H1 (cell line): ENCODE measurements around the gene MAN2C1. TPM values are rescaled to one million over a fixed set of nuclear protein-coding genes. Genes with fewer than 3 reads are reported as not detected.

Experiments
- CTCF ChIA-PET: fragments of 300-600 bp; sonication (Branson Sonifier 250); formaldehyde crosslinking; loops from one replicate; lab custom pipeline; 2021; ENCODE audit not compliant: partially characterized antibody; lab: Charles Lee
- POLR2A ChIA-PET: fragments of 300-600 bp; sonication (Branson Sonifier 250); formaldehyde crosslinking; loops from one replicate; lab custom pipeline; 2021; ENCODE audit warnings: inconsistent platforms; ENCODE audit not compliant: partially characterized antibody; lab: Charles Lee
- DNase-seq, 2 experiments: peaks; one replicate each; pipeline versions ENCODE4 v3.0.0 to v3.0.0-alpha.2; 2010 to 2022; ENCODE audit warnings: low spot score in 2 of 2, low read depth in 1 of 2, mixed read lengths in 1 of 2
- FAIRE-seq: peaks from 2 replicates; lab custom pipeline; 2011; peaks lifted over from hg19 to GRCh38; lab: Jason Lieb, UNC
- H2AFZ ChIP-seq: 2 replicates; pipeline ENCODE4 v1.8.1; 2012; ENCODE audit warnings: low read length, inconsistent platforms
- H2AK5ac ChIP-seq: 2 replicates; pipeline ENCODE4 v1.6.1; 2013; ENCODE audit warnings: low read depth, low read length
- H2BK120ac ChIP-seq: replicated peaks from 2 replicates; pipeline ENCODE3; 2013; ENCODE audit warnings: low read depth, low read length, inconsistent platforms
- H2BK12ac ChIP-seq: 2 replicates; pipeline ENCODE4 v1.6.1; 2013; ENCODE audit warnings: low read depth, low read length
- H2BK15ac ChIP-seq: 2 replicates; pipeline ENCODE4 v1.6.1; 2013; ENCODE audit warnings: low read length
- H2BK20ac ChIP-seq: 2 replicates; pipeline ENCODE4 v1.6.1; 2013; ENCODE audit warnings: low read length
- H2BK5ac ChIP-seq: 2 replicates; pipeline ENCODE4 v1.6.1; 2013; ENCODE audit warnings: low read depth, low read length
- H3K14ac ChIP-seq: 2 replicates; pipeline ENCODE4 v1.6.1; 2013; ENCODE audit warnings: inconsistent platforms; ENCODE audit not compliant: insufficient read length
- H3K18ac ChIP-seq: 2 replicates; pipeline ENCODE4 v1.6.1; 2013; ENCODE audit warnings: low read length; ENCODE audit errors: extremely low read depth
- H3K23ac ChIP-seq: 2 replicates; pipeline ENCODE4 v1.6.1; 2013; ENCODE audit warnings: inconsistent platforms; ENCODE audit not compliant: insufficient read length
- H3K23me2 ChIP-seq: 2 replicates; pipeline ENCODE4 v1.6.1; 2013; ENCODE audit warnings: low read depth, low read length
- H3K27ac ChIP-seq: 2 replicates; pipeline ENCODE4 v1.6.1; 2011; ENCODE audit warnings: low read depth, low read length, inconsistent platforms
- H3K27me3 ChIP-seq, 4 experiments: replicated peaks in 1 of 4; 1 replicate in 1 of 4; 2 replicates in 3 of 4; pipeline versions ENCODE4 v1.6.1 to v1.8.1; 2011 to 2013; ENCODE audit warnings: low read length in 3 of 4, mild to moderate bottlenecking in 3 of 4, inconsistent platforms in 2 of 4, mixed read lengths in 2 of 4, moderate library complexity in 1 of 4; ENCODE audit not compliant: control insufficient read depth in 3 of 4, insufficient read depth in 3 of 4; ENCODE audit errors: extremely low read depth in 1 of 4
- H3K36me3 ChIP-seq, 4 experiments: 2 replicates each; pipeline versions ENCODE4 v1.6.1 to v1.8.1; 2011 to 2013; ENCODE audit warnings: mild to moderate bottlenecking in 4 of 4, low read length in 3 of 4, moderate library complexity in 2 of 4, control low read depth in 1 of 4, inconsistent platforms in 1 of 4; ENCODE audit not compliant: insufficient read depth in 4 of 4, control insufficient read depth in 2 of 4
- H3K4ac ChIP-seq: replicated peaks from 2 replicates; pipeline ENCODE3; 2013; ENCODE audit warnings: low read length, low read depth, mixed read lengths, inconsistent platforms; ENCODE audit not compliant: insufficient read length
- H3K4me1 ChIP-seq, 4 experiments: replicated peaks in 1 of 4; 1 replicate in 1 of 4; 2 replicates in 3 of 4; pipeline versions ENCODE4 v1.6.1 to v1.8.1; 2011 to 2013; ENCODE audit warnings: low read length in 3 of 4, inconsistent platforms in 2 of 4, mixed read lengths in 1 of 4; ENCODE audit not compliant: insufficient read depth in 4 of 4, control insufficient read depth in 3 of 4
- H3K4me2 ChIP-seq, 2 experiments: 2 replicates each; pipeline versions ENCODE4 v1.6.1 to v1.8.1; 2011 to 2013; ENCODE audit warnings: low read depth in 2 of 2, low read length in 2 of 2, control low read depth in 1 of 2, inconsistent platforms in 1 of 2, mild to moderate bottlenecking in 1 of 2; ENCODE audit not compliant: insufficient read depth in 1 of 2
- H3K4me3 ChIP-seq, 4 experiments: fragments of 200-600, 300-600 bp in 1 of 4; sonication (generic), shearing (Covaris generic), sonication (Bioruptor Twin) in 1 of 4; 2 replicates each; pipeline versions ENCODE4 v1.5.1 to v1.8.1; 2011 to 2016; ENCODE audit warnings: low read length in 4 of 4, low read depth in 3 of 4, control low read depth in 2 of 4, inconsistent platforms in 2 of 4, mild to moderate bottlenecking in 2 of 4, mixed read lengths in 1 of 4, moderate library complexity in 1 of 4; ENCODE audit not compliant: insufficient read depth in 2 of 4; ENCODE audit errors: extremely low read depth in 1 of 4
- H3K56ac ChIP-seq: replicated peaks from 2 replicates; pipeline ENCODE3; 2013; ENCODE audit warnings: low read depth, mild to moderate bottlenecking, mixed read lengths, low read length, inconsistent platforms; ENCODE audit not compliant: insufficient read length
- H3K79me1 ChIP-seq: 2 replicates; pipeline ENCODE4 v1.6.1; 2013; ENCODE audit warnings: low read depth, low read length, control low read depth
- H3K79me2 ChIP-seq, 2 experiments: 2 replicates each; pipeline versions ENCODE4 v1.6.1 to v1.8.1; 2012 to 2013; ENCODE audit warnings: low read length in 2 of 2, mild to moderate bottlenecking in 2 of 2, inconsistent platforms in 1 of 2; ENCODE audit not compliant: insufficient read depth in 2 of 2, control insufficient read depth in 1 of 2
- H3K9ac ChIP-seq, 4 experiments: replicated peaks in 1 of 4; 1 replicate in 1 of 4; 2 replicates in 3 of 4; pipeline versions ENCODE4 v1.6.1 to v1.8.1; 2011 to 2013; ENCODE audit warnings: low read depth in 3 of 4, low read length in 3 of 4, control low read depth in 2 of 4, mild to moderate bottlenecking in 2 of 4, moderate library complexity in 2 of 4, inconsistent platforms in 1 of 4; ENCODE audit errors: extremely low read depth in 1 of 4
- H3K9me3 ChIP-seq, 2 experiments: 2 replicates each; pipeline versions ENCODE4 v1.6.1 to v1.8.1; 2012 to 2013; ENCODE audit warnings: mild to moderate bottlenecking in 2 of 2, moderate library complexity in 2 of 2, control low read depth in 1 of 2, inconsistent platforms in 1 of 2, low read depth in 1 of 2, low read length in 1 of 2, mixed read lengths in 1 of 2; ENCODE audit not compliant: insufficient read depth in 2 of 2
- H4K20me1 ChIP-seq, 2 experiments: replicated peaks in 1 of 2; 2 replicates each; pipeline versions ENCODE3 to v1.8.1; 2011 to 2013; ENCODE audit warnings: inconsistent platforms in 2 of 2, low read length in 2 of 2, mild to moderate bottlenecking in 1 of 2; ENCODE audit not compliant: insufficient read depth in 2 of 2, control insufficient read depth in 1 of 2
- H4K5ac ChIP-seq: 2 replicates; pipeline ENCODE4 v1.6.1; 2013; ENCODE audit warnings: low read length, low read depth, mixed read lengths, inconsistent platforms; ENCODE audit not compliant: insufficient read length
- H4K8ac ChIP-seq: 2 replicates; pipeline ENCODE4 v1.8.0; 2013; ENCODE audit warnings: mild to moderate bottlenecking, moderate library complexity, low read length, inconsistent platforms; ENCODE audit not compliant: insufficient read depth; ENCODE audit errors: extremely low read depth
- H4K91ac ChIP-seq: replicated peaks from 2 replicates; pipeline ENCODE3; 2013; ENCODE audit warnings: low read length, mixed read lengths, inconsistent platforms; ENCODE audit not compliant: insufficient read length
- EZH2 ChIP-seq: fragments of 200-600 bp; sonication (generic); IDR thresholded peaks from 2 replicates; pipeline ENCODE4 v1.7.1; 2012; ENCODE audit warnings: low read depth, mild to moderate bottlenecking, moderate library complexity, low read length, inconsistent platforms; ENCODE audit not compliant: severe bottlenecking
- JUND ChIP-seq: IDR thresholded peaks from 2 replicates; pipeline ENCODE4 v1.6.1; 2011; ENCODE audit warnings: mild to moderate bottlenecking, improper control_type of control experiment, low read length
- KDM1A ChIP-seq: fragments of 200-600, 300-600 bp; sonication (generic); IDR thresholded peaks from 2 replicates; pipeline ENCODE4 v1.7.1; 2016; ENCODE audit warnings: mild to moderate bottlenecking, low read length, borderline replicate concordance
- POLR2A ChIP-seq, 2 experiments: IDR thresholded peaks; 1 replicate in 1 of 2; 2 replicates in 1 of 2; pipeline ENCODE4 v1.6.1; 2011; ENCODE audit warnings: low read depth in 2 of 2, low read length in 2 of 2, mild to moderate bottlenecking in 2 of 2; ENCODE audit errors: control extremely low read depth in 1 of 2
- RFX5 ChIP-seq: IDR thresholded peaks from 2 replicates; pipeline ENCODE4 v1.6.1; 2011; ENCODE audit warnings: low read depth, low read length, improper control_type of control experiment, borderline replicate concordance
- RNF2 ChIP-seq: fragments of 200-900, 300-1000 bp; sonication (generic); IDR thresholded peaks from 2 replicates; pipeline ENCODE4 v1.7.1; 2016; ENCODE audit warnings: borderline replicate concordance, low read depth, mild to moderate bottlenecking, antibody characterized with exemption, low read length; ENCODE audit not compliant: poor library complexity, severe bottlenecking; ENCODE audit errors: missing control alignments
- TEAD4 ChIP-seq: IDR thresholded peaks from 2 replicates; pipeline ENCODE4 v1.6.1; 2012; ENCODE audit warnings: low read depth, low read length, inconsistent platforms, mixed read lengths
- WGBS, 2 experiments: shearing (Covaris generic) in 1 of 2; methylation state at CpG; one replicate each; pipeline versions ENCODE4 v1.1.6 to v1.1.7; 2013 to 2015; ENCODE audit warnings: low lambda C conversion rate in 2 of 2, mixed read lengths in 2 of 2, inconsistent platforms in 1 of 2, low coverage in 1 of 2, missing lambda C conversion rate in 1 of 2; ENCODE audit not compliant: insufficient replicate concordance in 2 of 2, insufficient coverage in 1 of 2, insufficient read length in 1 of 2; ENCODE audit errors: extremely low coverage in 1 of 2, missing lambda C conversion rate in 1 of 2; 5-methylcytosine and 5-hydroxymethylcytosine counted together
- polyA plus RNA-seq, 7 experiments: library from polyadenylated mRNA; depleted of rRNA in 3 of 7; stranded (reverse) in 5 of 7; unstranded in 2 of 7; fragments of >200 nt in 5 of 7; fragments of 200-250 nt in 2 of 7; gene quantifications; 1 replicate in 5 of 7; 2 replicates in 1 of 7; 4 replicates in 1 of 7; pipeline versions ENCODE4 v1.2.1 to v1.2.3, GENCODE V29; 2011 to 2013; ENCODE audit warnings: missing spikeins in 2 of 7, mixed read lengths in 2 of 7
- total RNA-seq: library from RNA; stranded (reverse); fragmentation: NEBNext Ultra II Directional; extraction: Animal tissue kit (Norgen Biotek cat#: 25700); gene quantifications from 2 replicates; pipeline ENCODE4 v1.2.1, GENCODE V29; 2021
- TF ChIP-seq, protein P1 (sequence below), 3 experiments: IDR thresholded peaks; 1 replicate in 2 of 3; 2 replicates in 1 of 3; pipeline versions ENCODE4 v1.5.1 to v1.6.1; 2011; ENCODE audit warnings: low read length in 3 of 3, mild to moderate bottlenecking in 3 of 3, inconsistent platforms in 2 of 3, low read depth in 1 of 3, moderate library complexity in 1 of 3; ENCODE audit not compliant: insufficient read depth in 1 of 3; ENCODE audit errors: control extremely low read depth in 1 of 3
- TF ChIP-seq, protein P2 (sequence below): IDR thresholded peaks from 2 replicates; pipeline ENCODE4 v1.6.1; 2012; ENCODE audit warnings: low read length, inconsistent platforms

Gene MAN2C1
- total and polyA plus RNA-seq, 2 of the 8 experiments (the other 6 are each of a cell fraction or from before 2014, with no cell fraction given): 56.3 to 88.9 TPM

DNA sequence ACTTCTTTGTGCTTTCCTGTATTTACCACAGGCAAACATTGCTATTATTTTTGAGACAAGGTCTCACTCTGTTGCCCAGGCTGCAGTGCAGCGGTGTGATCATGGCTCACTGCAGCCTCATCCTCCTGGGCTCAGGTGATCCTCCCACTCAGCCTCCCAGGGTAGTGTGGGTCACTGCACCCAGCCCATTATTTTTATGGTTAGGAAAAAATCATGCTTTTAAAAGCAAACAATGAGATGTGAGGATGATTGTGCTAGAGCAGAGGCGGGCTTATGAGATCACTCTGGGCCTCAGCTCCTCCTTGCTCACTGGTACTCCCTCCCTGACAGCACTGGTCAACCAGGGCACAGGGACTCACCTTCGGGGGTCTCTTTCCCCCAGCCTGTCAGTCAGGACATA, 2.2 kb downstream of the MAN2C1 start:
- CTCF ChIA-PET: interaction anchor here (0.7 to 1.0 kb wide), 3 partner anchors 13 to 400 kb away, joined by 3 read pairs; no protein-coding TSS in a partner anchor
- FAIRE-seq: no peak
- TF ChIP-seq RFX5 (no peak), RNF2 (no peak), KDM1A (no peak), EZH2 (no peak), TEAD4 (no peak), JUND (no peak), POLR2A (IDR thresholded peaks at IDR 0.05; ENCODE audit: control extremely low read depth in 1 of 2, low read depth in 2 of 2, low read length in 2 of 2) (no peak)
- TF ChIP-seq, protein P1, sequence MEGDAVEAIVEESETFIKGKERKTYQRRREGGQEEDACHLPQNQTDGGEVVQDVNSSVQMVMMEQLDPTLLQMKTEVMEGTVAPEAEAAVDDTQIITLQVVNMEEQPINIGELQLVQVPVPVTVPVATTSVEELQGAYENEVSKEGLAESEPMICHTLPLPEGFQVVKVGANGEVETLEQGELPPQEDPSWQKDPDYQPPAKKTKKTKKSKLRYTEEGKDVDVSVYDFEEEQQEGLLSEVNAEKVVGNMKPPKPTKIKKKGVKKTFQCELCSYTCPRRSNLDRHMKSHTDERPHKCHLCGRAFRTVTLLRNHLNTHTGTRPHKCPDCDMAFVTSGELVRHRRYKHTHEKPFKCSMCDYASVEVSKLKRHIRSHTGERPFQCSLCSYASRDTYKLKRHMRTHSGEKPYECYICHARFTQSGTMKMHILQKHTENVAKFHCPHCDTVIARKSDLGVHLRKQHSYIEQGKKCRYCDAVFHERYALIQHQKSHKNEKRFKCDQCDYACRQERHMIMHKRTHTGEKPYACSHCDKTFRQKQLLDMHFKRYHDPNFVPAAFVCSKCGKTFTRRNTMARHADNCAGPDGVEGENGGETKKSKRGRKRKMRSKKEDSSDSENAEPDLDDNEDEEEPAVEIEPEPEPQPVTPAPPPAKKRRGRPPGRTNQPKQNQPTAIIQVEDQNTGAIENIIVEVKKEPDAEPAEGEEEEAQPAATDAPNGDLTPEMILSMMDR (IDR thresholded peaks at IDR 0.05; ENCODE audit: control extremely low read depth in 1 of 3, insufficient read depth in 1 of 3, low read depth in 1 of 3, low read length in 3 of 3): no peak
- TF ChIP-seq, protein P2, sequence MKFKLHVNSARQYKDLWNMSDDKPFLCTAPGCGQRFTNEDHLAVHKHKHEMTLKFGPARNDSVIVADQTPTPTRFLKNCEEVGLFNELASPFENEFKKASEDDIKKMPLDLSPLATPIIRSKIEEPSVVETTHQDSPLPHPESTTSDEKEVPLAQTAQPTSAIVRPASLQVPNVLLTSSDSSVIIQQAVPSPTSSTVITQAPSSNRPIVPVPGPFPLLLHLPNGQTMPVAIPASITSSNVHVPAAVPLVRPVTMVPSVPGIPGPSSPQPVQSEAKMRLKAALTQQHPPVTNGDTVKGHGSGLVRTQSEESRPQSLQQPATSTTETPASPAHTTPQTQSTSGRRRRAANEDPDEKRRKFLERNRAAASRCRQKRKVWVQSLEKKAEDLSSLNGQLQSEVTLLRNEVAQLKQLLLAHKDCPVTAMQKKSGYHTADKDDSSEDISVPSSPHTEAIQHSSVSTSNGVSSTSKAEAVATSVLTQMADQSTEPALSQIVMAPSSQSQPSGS: no peak

More for the DNA sequence above, 2.2 kb downstream of the MAN2C1 start:
- Histone ChIP-seq H4K20me1 (peaks cover 0 to 5% of the 10 kb centered on the region in 2 experiments), H3K4ac (no peak overlapping the region), H3K23me2 (peaks cover 4% of the 10 kb centered on the region), H2AK5ac (no peak overlapping the region), H2BK12ac (no peak overlapping the region), H2BK15ac (no peak overlapping the region), H3K27ac (no peak overlapping the region), H3K9ac (no peak overlapping the region), H4K5ac (no peak overlapping the region), H3K23ac (no peak overlapping the region), H3K14ac (no peak overlapping the region), H3K9me3 (no peaks in the 10 kb centered on the region), H2AFZ (no peak overlapping the region), H2BK5ac (no peak overlapping the region), H3K18ac (no peak overlapping the region), H3K27me3 (no peaks in the 10 kb centered on the region), H4K91ac (no peak overlapping the region), H2BK20ac (no peak overlapping the region), H2BK120ac (no peak overlapping the region), H4K8ac (no peak overlapping the region), H3K4me3 (no peak overlapping the region), H3K4me2 (no peak overlapping the region), H3K4me1 (peaks cover 0 to 4% (median 1%) of the 10 kb centered on the region in 4 experiments; a peak in 4 of 7 replicates), H3K79me1 (no peaks in the 10 kb centered on the region), H3K36me3 (peaks cover 0 to 16% (median 6%) of the 10 kb centered on the region in 4 experiments; a peak in 6 of 8 replicates), H3K79me2 (no peaks in the 10 kb centered on the region), H3K56ac (no peak overlapping the region)
- 91% methylated on average over 3 of the region's 3 CpGs; no CpG with 5 or more reads in 1 of the 2 experiments for WGBS, 2 experiments
- no peak for DNase-seq
- POLR2A ChIA-PET: interaction anchor here (0.7 to 5.2 kb wide), 5 partner anchors 11 to 370 kb away, joined by 3 to 40 read pairs (median 6); partner anchors contain the start of genes NEIL1, SIN3A and SNX33
